COLO668 (cell line): ENCODE measurements around the gene SSH2.
A peak's percentile ranks its signal among the peaks of the same experiment; 100 is the strongest.

Experiments used
- DNase-seq: peaks from one replicate; lab custom pipeline; 2025; ENCODE audit not compliant: unreplicated experiment; lab: John Stamatoyannopoulos, UW

SSH2 gene

GRCh38 chr17:29640981-29641642 is 288.9 kb downstream of the SSH2 start:
- DNase-seq = no peak

GRCh38 chr17:29640413-29640812 is 289.6 kb downstream of the SSH2 start:
- DNase-seq = no peak

- DNase-seq = no peak
Observed at GRCh38 chr17:29633886-29634285, 296.1 kb downstream of the SSH2 start.

GRCh38 chr17:29630630-29631193 is 299.3 kb downstream of the SSH2 start:
- no peak for DNase-seq

GRCh38 chr17:29629839-29630238 is 300.2 kb downstream of the SSH2 start:
- DNase-seq = no peak

- no peak for DNase-seq
Observed at GRCh38 chr17:29628644-29629043, 301.4 kb downstream of the SSH2 start.

GRCh38 chr17:29627951-29628350 is 302.1 kb downstream of the SSH2 start:
- no peak for DNase-seq

- no peak for DNase-seq
Observed at GRCh38 chr17:29625037-29625750, 304.8 kb downstream of the SSH2 start.

GRCh38 chr17:29624586-29624985 is 305.4 kb downstream of the SSH2 start:
- no peak for DNase-seq

- DNase-seq = no peak
Observed at GRCh38 chr17:29623283-29623647, 306.8 kb downstream of the SSH2 start.

- peak; percentile 25 for DNase-seq
Observed at GRCh38 chr17:29622337-29623282, 307.4 kb downstream of the SSH2 start, which contains the start of gene CORO6. TSS of gene CORO6 (minus strand) at chr17:29622912. CDS start at chr17:29621421, 1,491 bp downstream.

GRCh38 chr17:29621751-29622194 is 308.3 kb downstream of the SSH2 start:
- no peak for DNase-seq

- DNase-seq = no peak
Observed at GRCh38 chr17:29620779-29621500, 309.1 kb downstream of the SSH2 start.

- DNase-seq = peak; percentile 13
Observed at GRCh38 chr17:29620271-29620670, 309.8 kb downstream of the SSH2 start.

GRCh38 chr17:29619251-29619650 is 310.8 kb downstream of the SSH2 start:
- peak; percentile 4 for DNase-seq

- DNase-seq = no peak
Observed at GRCh38 chr17:29618272-29619065, 311.6 kb downstream of the SSH2 start.

GRCh38 chr17:29617481-29618271 is 312.4 kb downstream of the SSH2 start:
- DNase-seq = peak; percentile 78

GRCh38 chr17:29617125-29617480 is 312.9 kb downstream of the SSH2 start:
- DNase-seq = peak; percentile 84
